Nephron (organoid): ENCODE data around the gene KRTAP9-9.
"Not testable (repeated sequence)": the region's sequence is repeated elsewhere in the genome, so short reads cannot be mapped to it uniquely, and the experiment has no call there.

Source experiments
- H3K27ac Mint-ChIP-seq, 3 experiments: 2 replicates each; pipeline ENCODE4 v1.8.0; 2020; ENCODE audit warnings: mixed read lengths in 3 of 3, mild to moderate bottlenecking in 2 of 3, moderate library complexity in 1 of 3
- H3K27me3 Mint-ChIP-seq: 2 replicates; pipeline ENCODE4 v1.8.0; 2021; ENCODE audit warnings: low read depth, mild to moderate bottlenecking, moderate library complexity, mixed read lengths
- H3K36me3 Mint-ChIP-seq: 2 replicates; pipeline ENCODE4 v1.8.0; 2020; ENCODE audit warnings: low read depth, mixed read lengths
- H3K4me1 Mint-ChIP-seq: 2 replicates; pipeline ENCODE4 v1.8.0; 2020; ENCODE audit warnings: mixed read lengths
- H3K4me3 Mint-ChIP-seq, 3 experiments: 2 replicates each; pipeline ENCODE4 v1.8.0; 2020; ENCODE audit warnings: mild to moderate bottlenecking in 3 of 3, mixed read lengths in 3 of 3, moderate library complexity in 2 of 3
- H3K9me3 Mint-ChIP-seq: 2 replicates; pipeline ENCODE4 v1.8.0; 2020; ENCODE audit warnings: mixed read lengths
- CTCF ChIP-seq, 3 experiments: fragments of 200-600 bp; sonication (generic); IDR thresholded peaks; one replicate each; pipeline ENCODE4 v1.5.0; 2021; ENCODE audit warnings: antibody characterized with exemption in 3 of 3; ENCODE audit not compliant: unreplicated experiment in 3 of 3

KRTAP9-9 gene

GRCh38 chr17:41255381-41256290 is at the start of gene KRTAP9-9:
Gene KRTAP9-9 (plus strand): TSS chr17:41255384.
- H3K9me3 Mint-ChIP-seq, H3K36me3 Mint-ChIP-seq, H3K4me3 Mint-ChIP-seq, H3K27ac Mint-ChIP-seq, H3K4me1 Mint-ChIP-seq: not testable (repeated sequence)
- H3K27me3 Mint-ChIP-seq, result peaks cover 72% of the 10 kb centered on the region

GRCh38 chr17:41211845-41212466 is 43.2 kb upstream of the KRTAP9-9 start:
- H3K27me3 Mint-ChIP-seq, result peaks cover 20% of the 10 kb centered on the region
- peaks cover 6% of the 10 kb centered on the region for H3K4me1 Mint-ChIP-seq
- H3K27ac Mint-ChIP-seq, result no peak overlapping the region
- no peak overlapping the region for H3K4me3 Mint-ChIP-seq
- H3K9me3 Mint-ChIP-seq, result peaks cover 14% of the 10 kb centered on the region
- TF ChIP-seq CTCF (IDR thresholded peaks at IDR 0.05; ENCODE audit: unreplicated experiment in 3 of 3), result no peak
- H3K36me3 Mint-ChIP-seq, result no peaks in the 10 kb centered on the region

DNA sequence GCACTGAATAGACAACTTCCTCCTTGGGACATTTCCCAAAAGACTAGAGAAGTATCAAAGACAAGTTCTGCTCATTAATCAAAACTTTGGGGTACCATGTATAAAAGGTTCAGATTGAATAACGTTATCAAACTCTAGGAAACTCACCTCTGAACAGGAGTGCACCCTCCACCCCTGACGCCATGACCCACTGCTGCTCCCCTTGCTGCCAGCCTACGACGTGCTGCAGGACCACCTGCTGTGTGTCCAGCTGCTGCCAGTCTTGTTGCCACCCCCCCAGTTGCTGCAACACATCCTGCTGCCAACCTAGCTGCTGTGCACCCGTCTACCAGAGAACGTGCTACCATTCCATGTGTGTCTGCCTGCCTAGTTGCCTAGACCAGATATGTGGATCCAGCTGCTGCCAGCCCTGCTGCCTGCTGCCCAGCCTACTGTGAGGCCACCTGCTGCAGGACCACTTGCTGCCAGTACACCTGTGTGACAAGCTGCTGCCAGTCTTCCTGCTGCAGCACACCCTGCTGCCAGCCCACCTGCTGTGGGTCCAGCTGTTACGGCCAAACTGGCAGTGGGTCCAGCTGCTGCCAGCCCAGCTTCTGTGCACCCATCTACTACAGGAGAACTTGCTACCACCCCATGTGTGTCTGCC is 42.5 kb upstream of the KRTAP9-9 start:
- peaks cover 6% of the 10 kb centered on the region for H3K4me1 Mint-ChIP-seq
- H3K36me3 Mint-ChIP-seq, result no peaks in the 10 kb centered on the region
- H3K27me3 Mint-ChIP-seq, result peaks cover 20% of the 10 kb centered on the region
- H3K9me3 Mint-ChIP-seq, result peaks cover 10% of the 10 kb centered on the region
- no peak for TF ChIP-seq CTCF (IDR thresholded peaks at IDR 0.05; ENCODE audit: unreplicated experiment in 3 of 3)
- peak overlapping the region in 1 of 3 experiments; percentile 63 for H3K27ac Mint-ChIP-seq
- H3K4me3 Mint-ChIP-seq, result no peak overlapping the region

DNA sequence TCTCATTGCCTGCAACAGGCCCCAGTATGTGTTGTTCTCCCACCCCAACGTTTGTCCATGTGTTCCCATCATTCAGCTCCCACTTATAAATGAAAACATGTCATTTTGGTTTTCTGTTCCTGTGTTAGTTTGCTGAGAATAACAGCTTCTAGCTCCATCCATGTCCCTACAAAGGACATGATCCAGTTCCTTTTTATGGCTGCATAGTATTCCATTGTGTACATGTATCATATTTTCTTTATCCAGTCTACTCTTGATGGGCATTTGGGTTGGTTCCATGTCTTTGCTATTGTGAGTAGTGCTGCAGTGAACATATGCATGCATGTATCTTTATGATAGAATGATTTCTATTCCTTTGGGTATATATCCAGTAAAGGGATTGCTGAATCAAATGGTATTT is 39.5 kb upstream of the KRTAP9-9 start:
- H3K4me3 Mint-ChIP-seq, result no peak overlapping the region
- H3K27ac Mint-ChIP-seq, result no peak overlapping the region
- TF ChIP-seq CTCF (IDR thresholded peaks at IDR 0.05; ENCODE audit: unreplicated experiment in 3 of 3), result no peak
- H3K36me3 Mint-ChIP-seq, result no peaks in the 10 kb centered on the region
- H3K27me3 Mint-ChIP-seq, result peaks cover 25% of the 10 kb centered on the region
- H3K9me3 Mint-ChIP-seq, result peaks cover 3% of the 10 kb centered on the region
- H3K4me1 Mint-ChIP-seq, result peaks cover 6% of the 10 kb centered on the region

GRCh38 chr17:41223821-41224220 is 31.4 kb upstream of the KRTAP9-9 start:
- H3K27ac Mint-ChIP-seq, result no peak overlapping the region
- peaks cover 17% of the 10 kb centered on the region for H3K27me3 Mint-ChIP-seq
- H3K4me1 Mint-ChIP-seq, result no peaks in the 10 kb centered on the region
- peaks cover 3% of the 10 kb centered on the region for H3K9me3 Mint-ChIP-seq
- no peak for TF ChIP-seq CTCF (IDR thresholded peaks at IDR 0.05; ENCODE audit: unreplicated experiment in 3 of 3)
- no peak overlapping the region for H3K4me3 Mint-ChIP-seq
- H3K36me3 Mint-ChIP-seq, result no peaks in the 10 kb centered on the region

DNA sequence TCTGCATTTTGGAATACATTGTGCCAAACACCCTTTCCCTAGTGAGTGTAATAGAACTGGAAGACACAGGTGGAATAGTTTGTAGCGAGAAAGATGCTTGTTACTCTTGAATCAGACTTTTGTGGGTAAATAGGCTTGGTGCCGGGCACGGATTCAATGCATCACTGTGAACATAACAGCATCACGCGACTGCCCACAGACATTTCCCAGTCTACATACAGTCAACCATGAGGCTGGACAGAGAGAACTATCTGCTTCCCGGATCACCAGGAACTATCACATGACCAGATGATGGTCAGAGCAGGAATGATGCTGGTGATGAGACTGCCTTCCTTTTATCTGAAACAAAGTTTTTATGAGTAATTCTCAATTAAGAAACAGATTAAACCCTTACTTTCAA is 29.1 kb upstream of the KRTAP9-9 start:
- no peak overlapping the region for H3K4me3 Mint-ChIP-seq
- no peak overlapping the region for H3K27ac Mint-ChIP-seq
- no peak for TF ChIP-seq CTCF (IDR thresholded peaks at IDR 0.05; ENCODE audit: unreplicated experiment in 3 of 3)
- H3K9me3 Mint-ChIP-seq, result no peaks in the 10 kb centered on the region
- H3K36me3 Mint-ChIP-seq, result no peaks in the 10 kb centered on the region
- H3K4me1 Mint-ChIP-seq, result no peaks in the 10 kb centered on the region
- peaks cover 20% of the 10 kb centered on the region for H3K27me3 Mint-ChIP-seq

- H3K27me3 Mint-ChIP-seq, result peaks cover 21% of the 10 kb centered on the region
- H3K4me1 Mint-ChIP-seq, H3K4me3 Mint-ChIP-seq, H3K27ac Mint-ChIP-seq, H3K9me3 Mint-ChIP-seq, H3K36me3 Mint-ChIP-seq: not testable (repeated sequence)
Measured at GRCh38 chr17:41226598-41227095, 28.5 kb upstream of the KRTAP9-9 start, which contains the start of gene KRTAP9-2. Gene KRTAP9-2 (plus strand): TSS chr17:41226648. CDS start chr17:41226655, 7 bp downstream.
